Measurements from ENCODE around the gene NRBP1.

DNA sequence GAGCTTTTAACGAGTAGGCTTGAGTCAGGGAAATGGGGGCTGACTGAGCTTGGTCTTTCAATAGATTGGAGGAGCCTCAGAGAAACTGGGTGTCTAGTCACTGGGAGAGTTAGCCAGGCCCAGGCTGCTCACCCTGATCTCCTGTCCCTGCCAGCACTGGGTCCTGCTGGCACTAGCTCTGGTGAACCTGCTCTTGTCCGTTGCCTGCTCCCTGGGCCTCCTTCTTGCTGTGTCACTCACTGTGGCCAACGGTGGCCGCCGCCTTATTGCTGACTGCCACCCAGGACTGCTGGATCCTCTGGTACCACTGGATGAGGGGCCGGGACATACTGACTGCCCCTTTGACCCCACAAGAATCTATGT is 14.5 kb downstream of the NRBP1 start:
- TF ChIP-seq CTCF (IDR thresholded peaks at IDR 0.05 in 4 of 5, conservative IDR thresholded peaks at IDR 0.05 in 1 of 5) (no peak), POLR2A (IDR thresholded peaks at IDR 0.05) (no peak)
